ENCODE measurements around the gene DLGAP1.
"Not testable (repeated sequence)": the region's sequence is repeated elsewhere in the genome, so short reads cannot be mapped to it uniquely, and the experiment has no call there.

Gene DLGAP1

DNA sequence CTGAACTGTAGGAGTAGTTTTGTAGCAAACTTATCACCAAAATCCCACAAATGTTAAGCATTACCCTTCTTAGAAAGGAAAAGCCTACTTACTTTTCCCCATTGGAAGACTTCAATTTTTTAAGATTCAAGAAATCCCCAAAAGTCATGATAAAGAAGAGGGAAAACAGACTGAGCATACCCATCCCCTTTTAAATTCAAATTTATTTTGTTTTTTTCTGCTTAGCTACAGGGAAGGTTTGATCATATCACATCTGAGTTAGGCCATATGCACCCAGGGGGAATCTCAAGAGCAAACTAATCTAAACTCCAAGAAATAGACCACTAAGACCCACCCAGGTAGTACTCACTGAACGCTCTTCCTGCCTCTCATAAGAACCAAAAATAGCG lies 830.6 kb downstream of the DLGAP1 start:
- DNase-seq (ENCODE audit: low spot score), result no peak

- DNase-seq (ENCODE audit: low spot score), result peak; percentile 65
Measured at GRCh38 chr18:3623769-3624545, 831.1 kb downstream of the DLGAP1 start.

GRCh38 chr18:3620146-3621119 lies 834.7 kb downstream of the DLGAP1 start:
- DNase-seq (ENCODE audit: low spot score), result no peak

GRCh38 chr18:3619746-3620145 lies 835.4 kb downstream of the DLGAP1 start:
- no peak for DNase-seq (ENCODE audit: low spot score)

DNA sequence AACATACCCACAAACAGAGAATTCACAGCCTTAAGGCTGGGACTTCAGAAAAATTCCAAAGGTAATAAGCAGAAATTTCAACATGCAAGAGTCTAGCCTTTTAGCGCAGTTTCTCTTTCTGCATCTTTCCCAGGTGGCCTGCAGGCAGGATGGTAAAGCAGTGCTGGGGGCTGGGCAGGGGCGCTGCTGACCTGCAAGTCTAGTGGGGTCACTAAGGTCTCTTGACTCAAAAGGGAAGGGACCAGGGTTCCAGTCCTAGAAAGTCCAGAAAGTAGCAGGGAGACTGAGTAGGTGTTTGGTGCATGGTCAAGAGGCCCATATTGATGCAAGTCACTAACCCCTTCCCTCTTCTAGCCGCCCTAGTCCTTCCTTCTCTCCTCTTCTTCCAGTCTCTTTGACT lies 835.9 kb downstream of the DLGAP1 start:
- no peak for DNase-seq (ENCODE audit: low spot score)

GRCh38 chr18:3616744-3617143 lies 838.4 kb downstream of the DLGAP1 start:
- no peak for DNase-seq (ENCODE audit: low spot score)

DNA sequence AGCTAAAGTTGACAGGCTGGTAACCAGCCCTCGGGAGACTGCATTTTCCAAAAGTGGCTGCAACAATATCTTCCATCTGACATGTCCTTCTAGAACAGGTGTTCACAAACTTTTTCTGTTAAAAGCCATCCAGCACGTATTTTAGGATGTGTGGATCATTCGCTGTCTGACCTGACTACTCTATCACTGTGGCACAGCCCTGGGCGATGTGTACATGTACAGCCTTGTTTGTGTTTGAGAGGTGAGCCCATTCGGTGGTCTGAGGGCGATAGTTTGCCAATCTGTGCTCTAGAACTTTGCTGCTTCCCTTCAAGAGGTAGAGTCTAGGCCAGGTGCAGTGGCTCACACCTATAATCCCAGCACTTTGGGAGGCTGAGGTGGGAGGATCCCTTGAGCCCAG lies 839.0 kb downstream of the DLGAP1 start:
- DNase-seq (ENCODE audit: low spot score), result no peak

GRCh38 chr18:3615374-3615985 lies 839.6 kb downstream of the DLGAP1 start:
- DNase-seq (ENCODE audit: low spot score), result no peak

GRCh38 chr18:3612315-3612714 lies 842.8 kb downstream of the DLGAP1 start:
- DNase-seq (ENCODE audit: low spot score), result no peak

- DNase-seq (ENCODE audit: low spot score), result no peak
Measured at GRCh38 chr18:3611313-3612090, 843.6 kb downstream of the DLGAP1 start.

DNA sequence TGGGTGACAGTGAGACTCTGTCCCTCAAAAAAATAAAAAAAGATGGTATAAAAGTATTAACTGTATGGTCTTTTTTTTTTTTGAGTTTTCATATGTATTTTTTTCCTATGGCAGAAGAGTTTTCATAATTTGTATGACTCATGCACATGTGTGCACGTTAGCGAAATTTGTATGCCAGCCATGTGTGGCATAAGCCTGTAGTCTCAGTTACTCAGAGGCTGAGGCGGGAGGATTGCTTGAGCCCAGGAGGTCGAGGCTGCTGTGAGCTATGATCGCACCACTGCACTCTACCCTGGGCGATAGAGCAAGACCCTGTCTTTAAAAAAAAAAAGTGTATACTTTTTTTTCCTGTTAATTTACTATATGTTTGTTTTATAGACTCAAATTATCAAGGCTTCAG lies 844.3 kb downstream of the DLGAP1 start:
- DNase-seq (ENCODE audit: low spot score), result no peak

- DNase-seq (ENCODE audit: low spot score), result no peak
Measured at GRCh38 chr18:3610188-3610708, 844.9 kb downstream of the DLGAP1 start.

- no peak for DNase-seq (ENCODE audit: low spot score)
Measured at GRCh38 chr18:3608488-3608887, 846.6 kb downstream of the DLGAP1 start.

GRCh38 chr18:3608099-3608453 lies 847.0 kb downstream of the DLGAP1 start:
- DNase-seq (ENCODE audit: low spot score), result not testable (repeated sequence)

- DNase-seq (ENCODE audit: low spot score), result no peak
Measured at GRCh38 chr18:3607309-3608098, 847.6 kb downstream of the DLGAP1 start.

- DNase-seq (ENCODE audit: low spot score), result not testable (repeated sequence)
Measured at GRCh38 chr18:3606863-3607262, 848.2 kb downstream of the DLGAP1 start.

GRCh38 chr18:3605954-3606443 lies 849.1 kb downstream of the DLGAP1 start:
- DNase-seq (ENCODE audit: low spot score), result no peak

DNA sequence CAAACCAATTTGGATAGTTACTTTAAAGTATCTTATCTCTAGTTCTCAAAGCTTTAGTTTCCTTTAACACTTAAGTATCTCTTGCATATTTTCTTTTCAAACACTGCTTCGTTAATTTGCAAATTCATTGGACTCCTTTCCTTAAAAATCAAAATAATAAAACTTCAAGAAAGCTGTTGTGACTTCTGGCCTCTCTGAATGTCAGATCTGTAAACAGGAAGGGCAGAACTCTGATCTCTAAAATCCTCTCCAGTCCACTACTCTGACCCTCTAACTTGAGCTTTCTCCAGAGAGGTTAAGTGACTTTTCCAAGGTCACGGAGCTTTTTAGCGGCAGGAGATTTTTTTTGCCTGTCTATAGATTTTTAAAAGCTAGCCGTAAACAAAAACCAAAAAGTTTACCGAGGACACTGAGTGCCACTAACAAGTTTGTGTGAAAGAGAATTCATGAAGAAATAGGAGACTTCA lies 849.6 kb downstream of the DLGAP1 start:
- DNase-seq (ENCODE audit: low spot score), result no peak

- DNase-seq (ENCODE audit: low spot score), result no peak
Measured at GRCh38 chr18:3604498-3605408, 850.4 kb downstream of the DLGAP1 start.

- no peak for DNase-seq (ENCODE audit: low spot score)
Measured at GRCh38 chr18:3604235-3604497, 850.9 kb downstream of the DLGAP1 start.

All from HuH-7 (cell line).